WTC11 (cell line): ENCODE measurements around the gene HYAL2.

ENCODE experiments used
- IRF1 ChIP-seq: sonication (generic); formaldehyde crosslinking; IDR thresholded peaks from 2 replicates; pipeline ENCODE4 v1.8.0; 2023; ENCODE audit warnings: missing genetic modification reagents
- JUN ChIP-seq: sonication (generic); formaldehyde crosslinking; IDR thresholded peaks from 2 replicates; pipeline ENCODE4 v1.8.0; 2023; ENCODE audit warnings: mild to moderate bottlenecking, missing genetic modification reagents
- MXD4 ChIP-seq: fragments of 250-450 bp; sonication (Bioruptor Pico); IDR thresholded peaks from 2 replicates; pipeline ENCODE4 v1.8.0; 2021; ENCODE audit warnings: mild to moderate bottlenecking, moderate library complexity, borderline replicate concordance
- NFATC4 ChIP-seq: fragments of 250-450 bp; sonication (Bioruptor Pico); IDR thresholded peaks from 2 replicates; pipeline ENCODE4 v1.9.0; 2021; ENCODE audit warnings: mild to moderate bottlenecking
- SMAD3 ChIP-seq: sonication (generic); formaldehyde crosslinking; IDR thresholded peaks from 2 replicates; pipeline ENCODE4 v1.8.0; 2022; ENCODE audit warnings: missing genetic modification reagents, mild to moderate bottlenecking, borderline replicate concordance
- SP1 ChIP-seq: sonication (generic); formaldehyde crosslinking; conservative IDR thresholded peaks from 2 replicates; pipeline ENCODE4 v1.8.1; 2022; ENCODE audit warnings: missing genetic modification reagents
- TEAD4 ChIP-seq: sonication (generic); formaldehyde crosslinking; IDR thresholded peaks from 2 replicates; pipeline ENCODE4 v1.8.0; 2022; ENCODE audit warnings: mild to moderate bottlenecking, missing genetic modification reagents
- ZNF138 ChIP-seq: sonication (generic); formaldehyde crosslinking; conservative IDR thresholded peaks from 2 replicates; pipeline ENCODE4 v1.8.1; 2022; ENCODE audit warnings: mild to moderate bottlenecking, moderate library complexity, missing genetic modification reagents
- TF ChIP-seq, protein P1 (sequence below): fragments of 200-600 bp; IDR thresholded peaks from 2 replicates; pipeline ENCODE4 v1.8.0; 2022; ENCODE audit warnings: antibody characterized with exemption
- TF ChIP-seq, protein P2 (sequence below): sonication (generic); formaldehyde crosslinking; IDR thresholded peaks from 2 replicates; pipeline ENCODE4 v1.8.1; 2022; ENCODE audit warnings: mild to moderate bottlenecking, missing genetic modification reagents, moderate library complexity, borderline replicate concordance
- TF ChIP-seq, protein P3 (sequence below): sonication (generic); formaldehyde crosslinking; IDR thresholded peaks from 2 replicates; pipeline ENCODE4 v1.8.1; 2022; ENCODE audit warnings: missing genetic modification reagents, borderline replicate concordance

GRCh38 chr3:50353245-50354004 is 30.9 kb upstream of the HYAL2 start:
- TF ChIP-seq IRF1 (no peak), SMAD3 (CRISPR knock-in tag) (no peak), MXD4 (CRISPR knock-in tag) (no peak), NFATC4 (CRISPR knock-in tag) (no peak), JUN (no peak), TEAD4 (CRISPR knock-in tag) (no peak), SP1 (CRISPR knock-in tag) (no peak), ZNF138 (CRISPR knock-in tag) (no peak)
- TF ChIP-seq, protein P1, sequence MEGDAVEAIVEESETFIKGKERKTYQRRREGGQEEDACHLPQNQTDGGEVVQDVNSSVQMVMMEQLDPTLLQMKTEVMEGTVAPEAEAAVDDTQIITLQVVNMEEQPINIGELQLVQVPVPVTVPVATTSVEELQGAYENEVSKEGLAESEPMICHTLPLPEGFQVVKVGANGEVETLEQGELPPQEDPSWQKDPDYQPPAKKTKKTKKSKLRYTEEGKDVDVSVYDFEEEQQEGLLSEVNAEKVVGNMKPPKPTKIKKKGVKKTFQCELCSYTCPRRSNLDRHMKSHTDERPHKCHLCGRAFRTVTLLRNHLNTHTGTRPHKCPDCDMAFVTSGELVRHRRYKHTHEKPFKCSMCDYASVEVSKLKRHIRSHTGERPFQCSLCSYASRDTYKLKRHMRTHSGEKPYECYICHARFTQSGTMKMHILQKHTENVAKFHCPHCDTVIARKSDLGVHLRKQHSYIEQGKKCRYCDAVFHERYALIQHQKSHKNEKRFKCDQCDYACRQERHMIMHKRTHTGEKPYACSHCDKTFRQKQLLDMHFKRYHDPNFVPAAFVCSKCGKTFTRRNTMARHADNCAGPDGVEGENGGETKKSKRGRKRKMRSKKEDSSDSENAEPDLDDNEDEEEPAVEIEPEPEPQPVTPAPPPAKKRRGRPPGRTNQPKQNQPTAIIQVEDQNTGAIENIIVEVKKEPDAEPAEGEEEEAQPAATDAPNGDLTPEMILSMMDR, result no peak
- TF ChIP-seq, protein P2, sequence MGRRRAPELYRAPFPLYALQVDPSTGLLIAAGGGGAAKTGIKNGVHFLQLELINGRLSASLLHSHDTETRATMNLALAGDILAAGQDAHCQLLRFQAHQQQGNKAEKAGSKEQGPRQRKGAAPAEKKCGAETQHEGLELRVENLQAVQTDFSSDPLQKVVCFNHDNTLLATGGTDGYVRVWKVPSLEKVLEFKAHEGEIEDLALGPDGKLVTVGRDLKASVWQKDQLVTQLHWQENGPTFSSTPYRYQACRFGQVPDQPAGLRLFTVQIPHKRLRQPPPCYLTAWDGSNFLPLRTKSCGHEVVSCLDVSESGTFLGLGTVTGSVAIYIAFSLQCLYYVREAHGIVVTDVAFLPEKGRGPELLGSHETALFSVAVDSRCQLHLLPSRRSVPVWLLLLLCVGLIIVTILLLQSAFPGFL (CRISPR knock-in tag), result no peak
- TF ChIP-seq, protein P3, sequence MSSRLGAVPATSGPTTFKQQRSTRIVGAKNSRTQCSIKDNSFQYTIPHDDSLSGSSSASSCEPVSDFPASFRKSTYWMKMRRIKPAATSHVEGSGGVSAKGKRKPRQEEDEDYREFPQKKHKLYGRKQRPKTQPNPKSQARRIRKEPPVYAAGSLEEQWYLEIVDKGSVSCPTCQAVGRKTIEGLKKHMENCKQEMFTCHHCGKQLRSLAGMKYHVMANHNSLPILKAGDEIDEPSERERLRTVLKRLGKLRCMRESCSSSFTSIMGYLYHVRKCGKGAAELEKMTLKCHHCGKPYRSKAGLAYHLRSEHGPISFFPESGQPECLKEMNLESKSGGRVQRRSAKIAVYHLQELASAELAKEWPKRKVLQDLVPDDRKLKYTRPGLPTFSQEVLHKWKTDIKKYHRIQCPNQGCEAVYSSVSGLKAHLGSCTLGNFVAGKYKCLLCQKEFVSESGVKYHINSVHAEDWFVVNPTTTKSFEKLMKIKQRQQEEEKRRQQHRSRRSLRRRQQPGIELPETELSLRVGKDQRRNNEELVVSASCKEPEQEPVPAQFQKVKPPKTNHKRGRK, result no peak
